Activated B cell treated with CpG ODN at 0.5 μM for 24 hours (primary cell): ENCODE measurements around the gene ADIG. TPM values are rescaled to one million over a fixed set of nuclear protein-coding genes. Genes with fewer than 3 reads are reported as not detected.

Experiments
- ATAC-seq: fragments of 200-7000 bp; cut with Tn5 transposase; one replicate; pipeline ENCODE4 v1.10.0; 2021; ENCODE audit warnings: low read depth, mild to moderate bottlenecking, moderate library complexity
- CTCF ChIA-PET: fragments of 350-600 bp; sonication (Branson Sonifier 250); formaldehyde crosslinking; loops from one replicate; lab custom pipeline; 2021; ENCODE audit warnings: antibody characterized with exemption; lab: Charles Lee
- POLR2A ChIA-PET: fragments of 350-600 bp; sonication (Branson Sonifier 250); formaldehyde crosslinking; loops from one replicate; lab custom pipeline; 2021; ENCODE audit warnings: antibody characterized with exemption; lab: Charles Lee
- DNase-seq: peaks from one replicate; pipeline ENCODE4 v3.0.0; 2022
- H3K27ac Mint-ChIP-seq: one replicate; pipeline ENCODE4 v1.8.0; 2020; ENCODE audit warnings: mixed read lengths
- H3K27me3 Mint-ChIP-seq: one replicate; pipeline ENCODE4 v1.8.0; 2021; ENCODE audit warnings: mixed read lengths
- H3K36me3 Mint-ChIP-seq: one replicate; pipeline ENCODE4 v1.8.0; 2021; ENCODE audit warnings: low read depth, mixed read lengths
- H3K4me1 Mint-ChIP-seq: one replicate; pipeline ENCODE4 v1.8.0; 2021; ENCODE audit warnings: mixed read lengths
- H3K4me3 Mint-ChIP-seq: one replicate; pipeline ENCODE4 v1.8.0; 2020; ENCODE audit warnings: mild to moderate bottlenecking, mixed read lengths
- H3K9me3 Mint-ChIP-seq: one replicate; pipeline ENCODE4 v1.8.0; 2020; ENCODE audit warnings: mixed read lengths
- CTCF ChIP-seq: fragments of 200-600 bp; IDR thresholded peaks from one replicate; pipeline ENCODE4 v1.8.0; 2022; ENCODE audit warnings: antibody characterized with exemption, mild to moderate bottlenecking
- intact Hi-C: fragments of 100-400 bp; cut with micrococcal nuclease; formaldehyde crosslinking; loops from one replicate; pipeline ENCODE4 v1.15.1; 2024
- total RNA-seq: library from RNA; stranded (reverse); gene quantifications from 2 replicates; pipeline ENCODE4 v1.2.3, GENCODE V29; 2022

The ADIG gene
- total RNA-seq, 1 donor from 2014 or later, result not detected

- TF ChIP-seq CTCF, result no peak
- ChIA-PET POLR2A (no interaction called here), CTCF (no interaction called here)
- Mint-ChIP-seq H3K27ac (no peak overlapping the region), H3K4me3 (no peak overlapping the region), H3K9me3 (no peaks in the 10 kb centered on the region), H3K4me1 (peaks cover 3% of the 10 kb centered on the region), H3K27me3 (peaks cover 27% of the 10 kb centered on the region), H3K36me3 (no peaks in the 10 kb centered on the region)
- DNase-seq (no peak), ATAC-seq (no peak)
- intact Hi-C loops, result no loop called here
These were observed 31.9 kb downstream of the ADIG start for GRCh38 chr20:38612751-38613515.

GRCh38 chr20:38615283-38615682 lies 34.3 kb downstream of the ADIG start:
- no peaks in the 10 kb centered on the region for H3K4me1 Mint-ChIP-seq
- H3K36me3 Mint-ChIP-seq, result no peaks in the 10 kb centered on the region
- DNase-seq (no peak), ATAC-seq (no peak)
- no peak overlapping the region for H3K4me3 Mint-ChIP-seq
- intact Hi-C loops, result no loop called here
- H3K27ac Mint-ChIP-seq, result no peak overlapping the region
- peaks cover 31% of the 10 kb centered on the region for H3K27me3 Mint-ChIP-seq
- no peaks in the 10 kb centered on the region for H3K9me3 Mint-ChIP-seq
- TF ChIP-seq CTCF, result no peak
- ChIA-PET POLR2A (no interaction called here), CTCF (no interaction called here)

GRCh38 chr20:38616457-38616856 lies 35.5 kb downstream of the ADIG start:
- POLR2A ChIA-PET, result no interaction called here
- CTCF ChIA-PET, result no interaction called here
- H3K9me3 Mint-ChIP-seq, result no peaks in the 10 kb centered on the region
- H3K27ac Mint-ChIP-seq, result no peak overlapping the region
- no peak for TF ChIP-seq CTCF
- H3K4me3 Mint-ChIP-seq, result no peak overlapping the region
- no peak for ATAC-seq
- intact Hi-C loops, result no loop called here
- no peaks in the 10 kb centered on the region for H3K4me1 Mint-ChIP-seq
- no peak for DNase-seq
- peaks cover 36% of the 10 kb centered on the region for H3K27me3 Mint-ChIP-seq
- no peaks in the 10 kb centered on the region for H3K36me3 Mint-ChIP-seq

- Mint-ChIP-seq H3K27ac (no peak overlapping the region), H3K9me3 (no peaks in the 10 kb centered on the region), H3K27me3 (peaks cover 38% of the 10 kb centered on the region), H3K36me3 (no peaks in the 10 kb centered on the region), H3K4me1 (no peaks in the 10 kb centered on the region), H3K4me3 (no peak overlapping the region)
- ChIA-PET CTCF (no interaction called here), POLR2A (no interaction called here)
- TF ChIP-seq CTCF, result no peak
- intact Hi-C loops, result no loop called here
- ATAC-seq (no peak), DNase-seq (no peak)
These were observed 36.2 kb downstream of the ADIG start for GRCh38 chr20:38617011-38617829.

- peaks cover 36% of the 10 kb centered on the region for H3K27me3 Mint-ChIP-seq
- no peak overlapping the region for H3K4me3 Mint-ChIP-seq
- intact Hi-C loops, result no loop called here
- ChIA-PET CTCF (no interaction called here), POLR2A (no interaction called here)
- no peaks in the 10 kb centered on the region for H3K9me3 Mint-ChIP-seq
- DNase-seq, result no peak
- ATAC-seq, result no peak
- no peaks in the 10 kb centered on the region for H3K4me1 Mint-ChIP-seq
- no peaks in the 10 kb centered on the region for H3K36me3 Mint-ChIP-seq
- no peak for TF ChIP-seq CTCF
- H3K27ac Mint-ChIP-seq, result no peak overlapping the region
These were observed 36.8 kb downstream of the ADIG start for GRCh38 chr20:38617830-38618196.
